Panc1 (cell line): ENCODE measurements around the gene CBFB. TPM values are rescaled to one million over a fixed set of nuclear protein-coding genes. Genes with fewer than 3 reads are reported as not detected.

Source experiments
- ATAC-seq: fragments of 200-7000 bp; cut with Tn5 transposase; 2 replicates; pipeline ENCODE4 v1.9.1; 2020; ENCODE audit warnings: mild to moderate bottlenecking, moderate library complexity
- BruUV-seq: library from RNA; stranded (reverse); fragments of 400-500 nt; replicated peaks from 2 replicates; lab custom pipeline; 2021; lab: Mats Ljungman, UMichigan
- CTCF ChIA-PET: fragments of 300-600 bp; sonication (Branson Sonifier 250); formaldehyde crosslinking; loops from one replicate; lab custom pipeline; 2022; ENCODE audit warnings: antibody characterized with exemption; lab: Charles Lee
- POLR2A ChIA-PET: fragments of 300-600 bp; sonication (Branson Sonifier 250); formaldehyde crosslinking; loops from one replicate; lab custom pipeline; 2022; ENCODE audit warnings: antibody characterized with exemption; lab: Charles Lee
- DNase-seq: peaks from one replicate; pipeline ENCODE4 v3.0.0-alpha.2; 2010; ENCODE audit warnings: low read depth, low spot score
- H3K27ac ChIP-seq: 2 replicates; pipeline ENCODE4 v1.5.1; 2011; ENCODE audit warnings: mild to moderate bottlenecking, low read length, inconsistent platforms
- H3K27me3 ChIP-seq: fragments of 200-500 bp; sonication (Bioruptor generic); 2 replicates; pipeline ENCODE4 v1.6.0; 2014; ENCODE audit warnings: low read length, inconsistent platforms; ENCODE audit not compliant: control insufficient read depth, insufficient read depth
- H3K36me3 ChIP-seq: fragments of 200-500 bp; sonication (Bioruptor generic); 2 replicates; pipeline ENCODE4 v1.5.1; 2014; ENCODE audit warnings: inconsistent platforms, mild to moderate bottlenecking, low read length, moderate library complexity; ENCODE audit not compliant: control insufficient read depth, insufficient read depth
- H3K4me1 ChIP-seq: 2 replicates; pipeline ENCODE4 v1.5.1; 2011; ENCODE audit warnings: inconsistent platforms, mild to moderate bottlenecking, low read length, moderate library complexity; ENCODE audit not compliant: control insufficient read depth, insufficient read depth
- H3K4me3 ChIP-seq, 2 experiments: 2 replicates each; pipeline ENCODE4 v1.5.1; 2011 to 2012; ENCODE audit warnings: low read depth in 2 of 2, low read length in 2 of 2, mild to moderate bottlenecking in 2 of 2, inconsistent platforms in 1 of 2, moderate library complexity in 1 of 2
- H3K9me3 ChIP-seq: fragments of 200-500 bp; sonication (Bioruptor generic); 2 replicates; pipeline ENCODE4 v1.5.1; 2014; ENCODE audit warnings: low read depth, mild to moderate bottlenecking, inconsistent platforms, low read length, moderate library complexity; ENCODE audit not compliant: control insufficient read depth, insufficient read depth
- CTCF ChIP-seq: fragments of 450-650 bp; IDR thresholded peaks from 2 replicates; pipeline ENCODE4 v1.5.1; 2017; ENCODE audit warnings: mild to moderate bottlenecking
- POLR2AphosphoS5 ChIP-seq: IDR thresholded peaks from 2 replicates; pipeline ENCODE4 v1.6.1; 2012; ENCODE audit warnings: mild to moderate bottlenecking, low read depth, low read length, moderate library complexity
- REST ChIP-seq, 2 experiments: IDR thresholded peaks; 2 replicates each; pipeline ENCODE4 v1.6.1; 2011 to 2012; ENCODE audit warnings: low read depth in 2 of 2, control low read depth in 1 of 2, low read length in 1 of 2, mild to moderate bottlenecking in 1 of 2, moderate library complexity in 1 of 2; ENCODE audit not compliant: insufficient read depth in 1 of 2
- SIN3A ChIP-seq: IDR thresholded peaks from 2 replicates; pipeline ENCODE4 v1.6.1; 2012; ENCODE audit warnings: low read depth, mild to moderate bottlenecking, low read length, moderate library complexity, borderline replicate concordance; ENCODE audit not compliant: insufficient read depth
- TCF7L2 ChIP-seq: IDR thresholded peaks from 2 replicates; pipeline ENCODE4 v1.6.1; 2011; ENCODE audit warnings: mild to moderate bottlenecking, low read depth, low read length, inconsistent platforms
- in situ Hi-C: cut with HindIII; loops from 2 replicates; pipeline ENCODE4 v1.10.0; 2016; ENCODE audit warnings: low sequenced_read_pairs, low pct_unique_long_range_greater_than_20kb
- intact Hi-C: fragments of 100-400 bp; cut with micrococcal nuclease; formaldehyde crosslinking; loops from one replicate; pipeline ENCODE4 v1.10.0; 2022; ENCODE audit not compliant: unreplicated experiment
- total RNA-seq: library from RNA; stranded (reverse); gene quantifications from one replicate; pipeline ENCODE4 v1.2.1, GENCODE V29; 2021; ENCODE audit not compliant: unreplicated experiment

CBFB gene
- total RNA-seq, 1 experiment from 2014 or later: 66.4 TPM

- TF ChIP-seq SIN3A (no peak), POLR2AphosphoS5 (no peak), TCF7L2 (no peak), CTCF (no peak), REST (IDR thresholded peaks at IDR 0.05; ENCODE audit: insufficient read depth in 1 of 2, low read depth in 2 of 2, low read length in 1 of 2) (no peak)
- POLR2A ChIA-PET: no interaction called here
- Histone ChIP-seq H3K9me3 (no peaks in the 10 kb centered on the region), H3K36me3 (no peaks in the 10 kb centered on the region), H3K27ac (no peak overlapping the region), H3K27me3 (no peaks in the 10 kb centered on the region), H3K4me1 (peaks cover 5% of the 10 kb centered on the region), H3K4me3 (peak overlapping the region; percentile 29 to 56)
- CTCF ChIA-PET: no interaction called here
- DNase-seq: no peak
- in situ Hi-C loops (no loop called here), intact Hi-C loops (loop anchor here (10.0 kb wide), 2 partner anchors 135 to 175 kb away; no protein-coding TSS in a partner anchor)
- no TSS peak for BruUV-seq
- no peak for ATAC-seq
Observed at GRCh38 chr16:67149276-67150046, 120.5 kb downstream of the CBFB start.

- intact Hi-C loops: loop anchor here (10.0 kb wide), 2 partner anchors 135 to 175 kb away; no protein-coding TSS in a partner anchor
- DNase-seq (no peak), ATAC-seq (peak; percentile 86)
- peak; percentile 69 for TF ChIP-seq CTCF
- TF ChIP-seq POLR2AphosphoS5: peak; percentile 28; the same call in 1 of the 2 replicates
- TF ChIP-seq REST (IDR thresholded peaks at IDR 0.05; ENCODE audit: insufficient read depth in 1 of 2, low read depth in 2 of 2, low read length in 1 of 2): no peak
- no peak for TF ChIP-seq TCF7L2
- TF ChIP-seq SIN3A: peak; percentile 60; the same call in 1 of the 2 replicates
- Histone ChIP-seq H3K4me1 (peaks cover 5% of the 10 kb centered on the region), H3K27ac (peak overlapping the region; percentile 82), H3K4me3 (peak overlapping the region; percentile 56 to 75), H3K9me3 (no peaks in the 10 kb centered on the region), H3K36me3 (no peaks in the 10 kb centered on the region), H3K27me3 (no peaks in the 10 kb centered on the region)
- ChIA-PET POLR2A (no interaction called here), CTCF (no interaction called here)
- in situ Hi-C loops: no loop called here
- no TSS peak for BruUV-seq
Observed at GRCh38 chr16:67150047-67150832, 121.3 kb downstream of the CBFB start.
